Stomach (tissue), 4 donors: ENCODE results near the gene AP5S1.

ENCODE experiments used
- CTCF ChIP-seq, 7 experiments: fragments of 450-650 bp in 4 of 7; fragments of 200-600 bp in 3 of 7; sonication (generic) in 3 of 7; IDR thresholded peaks; one replicate each; pipeline ENCODE4 v1.5.1; 2016 to 2019; ENCODE audit warnings: antibody characterized with exemption in 7 of 7, control low read depth in 2 of 7, mild to moderate bottlenecking in 1 of 7
- EP300 ChIP-seq: sonication (generic); formaldehyde crosslinking; IDR thresholded peaks from one replicate; pipeline ENCODE4 v1.6.1; 2017; ENCODE audit warnings: antibody characterized with exemption
- POLR2A ChIP-seq, 4 donors: fragments of 450-650 bp; IDR thresholded peaks; one replicate each; pipeline ENCODE4 v1.6.1; 2016; ENCODE audit warnings: antibody characterized with exemption in 4 of 4, control low read depth in 2 of 4, mild to moderate bottlenecking in 1 of 4, moderate library complexity in 1 of 4
- POLR2AphosphoS5 ChIP-seq, 3 donors: sonication (generic); formaldehyde crosslinking; IDR thresholded peaks; one replicate each; pipeline ENCODE4 v1.6.1; 2016; ENCODE audit warnings: antibody characterized with exemption in 3 of 3

DNA sequence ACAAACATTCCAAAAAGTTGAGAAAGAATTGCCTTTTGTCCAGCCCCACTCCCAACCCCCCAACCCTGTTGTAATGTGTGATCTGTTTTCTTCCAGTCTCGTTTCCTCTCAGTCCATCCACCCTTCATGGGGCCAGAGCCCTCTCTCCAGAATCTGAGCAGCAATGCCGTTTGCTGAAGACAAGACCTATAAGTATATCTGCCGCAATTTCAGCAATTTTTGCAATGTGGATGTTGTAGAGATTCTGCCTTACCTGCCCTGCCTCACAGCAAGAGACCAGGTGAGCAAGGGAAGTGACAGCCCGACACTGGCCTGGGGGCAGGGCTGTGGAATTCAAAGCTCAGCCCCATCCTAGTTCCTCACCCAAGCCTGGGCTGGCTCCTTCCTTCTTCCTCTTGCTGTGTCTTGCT, 34.1 kb downstream of the AP5S1 start:
- TF ChIP-seq CTCF (IDR thresholded peaks at IDR 0.05): no peak
- no peak for TF ChIP-seq POLR2A (IDR thresholded peaks at IDR 0.05)
- no peak for TF ChIP-seq EP300
- no peak for TF ChIP-seq POLR2AphosphoS5 (IDR thresholded peaks at IDR 0.05)
